Heart left ventricle (tissue), 13 donors: ENCODE data around the gene UBE2K.

Experiments
- POLR2A ChIP-seq, 2 donors: fragments of 450-650 bp; IDR thresholded peaks; one replicate each; pipeline ENCODE4 v1.6.1; 2017; ENCODE audit warnings: antibody characterized with exemption in 2 of 2, mild to moderate bottlenecking in 2 of 2, moderate library complexity in 2 of 2
- TF ChIP-seq, protein P1 (sequence below), 12 donors: fragments of 200-600 bp; sonication (generic) in 4 of 12; IDR thresholded peaks; one replicate each; pipeline versions ENCODE4 v1.5.0 to v1.8.0; 2018 to 2022; ENCODE audit warnings: antibody characterized with exemption in 12 of 12, mild to moderate bottlenecking in 5 of 12
- donor health status: ischemic (EF 13 %, LVEDD 7.1; RV severe dilation, severe dysfunction).
- donor health status: DM: no; HTN: yes; CAD: no.
- donor health status: DM: no; HTN: no; CAD: no.
- donor health status: ischemic (EF 25% LVEDD 6.9; RV normal size, moderate dysfunction).
- donor health status: ischemic (EF 25% LVEDD 5.7; RV mildly dilated, moderate dysfunction).
- donor health status: ischemic (EF 35%, LVEDD 5.7; RV mildly dilated, moderate dysfunction).
- donor health status: nonischemic (EF 11% LVEDD 7.7; RV severe dilation, severe dysfunction).
- donor health status: DM: yes; HTN: yes; CAD: no.
- donor health status: PGD.
- donor health status: ischemic (EF 29% LVEDD 5.4; RV normal size, mild dysfunction).
- donor health status: nonischemic (EF 23%, LVEDD 6.1; RV moderate dilation, normal function).

DNA sequence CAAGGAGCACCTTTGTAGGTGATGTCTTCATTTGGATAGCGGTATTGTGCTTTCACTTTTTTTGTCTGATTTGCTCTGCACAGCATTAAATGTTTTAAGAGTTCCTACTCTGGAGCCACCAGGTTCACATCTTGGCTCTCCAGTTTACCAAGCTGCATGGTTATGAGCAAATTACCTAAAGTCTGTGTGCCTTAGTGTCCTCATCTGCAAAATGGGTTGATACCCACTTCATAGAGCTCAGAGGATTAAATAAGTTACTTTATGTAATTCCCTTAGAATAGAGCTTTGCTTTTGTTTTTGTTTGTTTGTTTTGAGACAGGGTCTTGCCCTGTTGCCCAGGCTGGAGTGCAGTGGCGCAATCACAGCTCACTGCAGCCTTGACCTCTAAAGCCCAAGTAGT lies 58.2 kb downstream of the UBE2K start:
- TF ChIP-seq POLR2A (IDR thresholded peaks at IDR 0.05), result no peak
- TF ChIP-seq, protein P1, sequence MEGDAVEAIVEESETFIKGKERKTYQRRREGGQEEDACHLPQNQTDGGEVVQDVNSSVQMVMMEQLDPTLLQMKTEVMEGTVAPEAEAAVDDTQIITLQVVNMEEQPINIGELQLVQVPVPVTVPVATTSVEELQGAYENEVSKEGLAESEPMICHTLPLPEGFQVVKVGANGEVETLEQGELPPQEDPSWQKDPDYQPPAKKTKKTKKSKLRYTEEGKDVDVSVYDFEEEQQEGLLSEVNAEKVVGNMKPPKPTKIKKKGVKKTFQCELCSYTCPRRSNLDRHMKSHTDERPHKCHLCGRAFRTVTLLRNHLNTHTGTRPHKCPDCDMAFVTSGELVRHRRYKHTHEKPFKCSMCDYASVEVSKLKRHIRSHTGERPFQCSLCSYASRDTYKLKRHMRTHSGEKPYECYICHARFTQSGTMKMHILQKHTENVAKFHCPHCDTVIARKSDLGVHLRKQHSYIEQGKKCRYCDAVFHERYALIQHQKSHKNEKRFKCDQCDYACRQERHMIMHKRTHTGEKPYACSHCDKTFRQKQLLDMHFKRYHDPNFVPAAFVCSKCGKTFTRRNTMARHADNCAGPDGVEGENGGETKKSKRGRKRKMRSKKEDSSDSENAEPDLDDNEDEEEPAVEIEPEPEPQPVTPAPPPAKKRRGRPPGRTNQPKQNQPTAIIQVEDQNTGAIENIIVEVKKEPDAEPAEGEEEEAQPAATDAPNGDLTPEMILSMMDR (IDR thresholded peaks at IDR 0.05), result no peak
